ENCODE results near the gene ANXA4.

The ANXA4 gene

GRCh38 chr2:69837533-69837932 is 95.6 kb downstream of the ANXA4 start:
- TF ChIP-seq, protein P1, sequence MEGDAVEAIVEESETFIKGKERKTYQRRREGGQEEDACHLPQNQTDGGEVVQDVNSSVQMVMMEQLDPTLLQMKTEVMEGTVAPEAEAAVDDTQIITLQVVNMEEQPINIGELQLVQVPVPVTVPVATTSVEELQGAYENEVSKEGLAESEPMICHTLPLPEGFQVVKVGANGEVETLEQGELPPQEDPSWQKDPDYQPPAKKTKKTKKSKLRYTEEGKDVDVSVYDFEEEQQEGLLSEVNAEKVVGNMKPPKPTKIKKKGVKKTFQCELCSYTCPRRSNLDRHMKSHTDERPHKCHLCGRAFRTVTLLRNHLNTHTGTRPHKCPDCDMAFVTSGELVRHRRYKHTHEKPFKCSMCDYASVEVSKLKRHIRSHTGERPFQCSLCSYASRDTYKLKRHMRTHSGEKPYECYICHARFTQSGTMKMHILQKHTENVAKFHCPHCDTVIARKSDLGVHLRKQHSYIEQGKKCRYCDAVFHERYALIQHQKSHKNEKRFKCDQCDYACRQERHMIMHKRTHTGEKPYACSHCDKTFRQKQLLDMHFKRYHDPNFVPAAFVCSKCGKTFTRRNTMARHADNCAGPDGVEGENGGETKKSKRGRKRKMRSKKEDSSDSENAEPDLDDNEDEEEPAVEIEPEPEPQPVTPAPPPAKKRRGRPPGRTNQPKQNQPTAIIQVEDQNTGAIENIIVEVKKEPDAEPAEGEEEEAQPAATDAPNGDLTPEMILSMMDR (IDR thresholded peaks at IDR 0.05; ENCODE audit: control insufficient read depth, extremely low read depth, insufficient read depth): no peak
- DNase-seq (ENCODE audit: low read depth): no peak
- no peak overlapping the region for H3K4me3 ChIP-seq (ENCODE audit: low read depth, low read length)

- H3K4me3 ChIP-seq (ENCODE audit: low read depth, low read length): no peak overlapping the region
- DNase-seq (ENCODE audit: low read depth): no peak
- TF ChIP-seq, protein P1 (IDR thresholded peaks at IDR 0.05; ENCODE audit: control insufficient read depth, extremely low read depth, insufficient read depth): no peak
These were observed 102.1 kb downstream of the ANXA4 start for GRCh38 chr2:69843993-69844392.

DNA sequence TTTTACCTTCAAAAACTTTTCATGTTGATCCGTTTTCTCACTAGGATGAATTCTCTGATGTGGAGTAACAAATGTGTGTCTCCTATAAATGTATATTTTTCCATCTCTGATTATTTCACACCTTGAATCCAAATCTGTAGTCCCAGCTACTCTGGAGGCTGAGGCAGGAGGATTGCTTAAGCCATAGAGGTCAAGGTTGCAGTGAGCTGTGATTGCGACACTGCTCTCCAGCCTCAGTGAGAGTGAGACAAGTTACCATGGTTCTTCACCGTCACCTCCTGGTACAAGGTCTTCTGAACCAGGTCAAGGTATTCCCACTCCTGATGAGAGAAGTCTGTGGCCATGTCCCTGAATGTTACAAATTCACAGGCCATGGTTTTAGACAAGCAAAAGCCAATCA is 102.6 kb downstream of the ANXA4 start:
- TF ChIP-seq, protein P1 (IDR thresholded peaks at IDR 0.05; ENCODE audit: control insufficient read depth, extremely low read depth, insufficient read depth): no peak
- DNase-seq (ENCODE audit: low read depth): no peak
- H3K4me3 ChIP-seq (ENCODE audit: low read depth, low read length): no peak overlapping the region

- no peak for DNase-seq (ENCODE audit: low read depth)
- no peak overlapping the region for H3K4me3 ChIP-seq (ENCODE audit: low read depth, low read length)
- TF ChIP-seq, protein P1 (IDR thresholded peaks at IDR 0.05; ENCODE audit: control insufficient read depth, extremely low read depth, insufficient read depth): no peak
These were observed 104.5 kb downstream of the ANXA4 start for GRCh38 chr2:69846182-69847067.

DNA sequence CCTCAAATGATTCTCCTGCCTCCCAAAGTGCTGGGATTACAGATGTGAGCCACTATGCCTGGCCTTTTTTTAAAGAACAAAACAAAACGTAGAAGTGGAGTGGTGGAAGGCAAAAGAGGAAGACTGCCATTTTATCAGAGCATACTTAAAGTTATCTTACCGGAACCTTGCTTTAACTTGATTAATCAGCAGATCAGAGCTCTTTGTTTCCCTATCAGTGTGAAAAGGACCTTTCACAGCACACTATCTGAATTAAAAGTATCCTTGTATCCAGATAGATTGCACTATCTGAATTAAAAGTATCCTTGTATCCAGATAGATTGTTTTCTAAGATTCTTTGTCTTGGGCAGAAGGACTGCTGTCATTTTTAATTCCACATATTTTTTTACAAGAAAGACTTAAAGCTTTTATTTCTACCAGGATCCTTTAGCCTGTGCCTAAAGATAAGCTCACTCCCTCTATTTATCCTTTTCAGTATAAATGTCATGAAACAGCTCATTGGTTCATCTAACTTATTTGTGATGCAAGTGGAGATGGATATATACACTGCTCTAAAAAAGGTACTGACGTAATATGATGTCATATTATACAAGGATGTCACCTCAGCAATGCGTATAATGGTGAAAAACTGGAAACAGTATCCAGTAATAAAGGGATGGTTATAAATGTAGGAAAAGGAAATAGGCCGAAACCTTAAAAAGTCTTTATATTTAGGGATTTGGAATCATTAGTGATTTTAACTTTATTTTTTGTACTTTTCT is 105.3 kb downstream of the ANXA4 start:
- TF ChIP-seq, protein P1 (IDR thresholded peaks at IDR 0.05; ENCODE audit: control insufficient read depth, extremely low read depth, insufficient read depth): no peak
- H3K4me3 ChIP-seq (ENCODE audit: low read depth, low read length): no peak overlapping the region
- no peak for DNase-seq (ENCODE audit: low read depth)

- TF ChIP-seq, protein P1 (IDR thresholded peaks at IDR 0.05; ENCODE audit: control insufficient read depth, extremely low read depth, insufficient read depth): no peak
- H3K4me3 ChIP-seq (ENCODE audit: low read depth, low read length): no peak overlapping the region
- no peak for DNase-seq (ENCODE audit: low read depth)
These were observed 106.4 kb downstream of the ANXA4 start for GRCh38 chr2:69848186-69848790.
